HG03460 (cell line): ENCODE measurements around the gene CYP27B1.
"Not testable (repeated sequence)": the region's sequence is repeated elsewhere in the genome, so short reads cannot be mapped to it uniquely, and the experiment has no call there.

Source experiments
- ATAC-seq: cut with Tn5 transposase; IDR thresholded peaks from one replicate; pipeline ENCODE4 v1.9.1; 2021; ENCODE audit not compliant: unreplicated experiment

CYP27B1 gene

GRCh38 chr12:57723630-57723962 is 43.3 kb downstream of the CYP27B1 start:
- no peak for ATAC-seq

- ATAC-seq, result no peak
Observed at GRCh38 chr12:57722716-57723629, 43.9 kb downstream of the CYP27B1 start.

- not testable (repeated sequence) for ATAC-seq
Observed at GRCh38 chr12:57721846-57722608, 44.9 kb downstream of the CYP27B1 start.

- ATAC-seq, result no peak
Observed at GRCh38 chr12:57720606-57721595, 46.0 kb downstream of the CYP27B1 start.

GRCh38 chr12:57719777-57720605 is 46.9 kb downstream of the CYP27B1 start:
- ATAC-seq, result no peak

GRCh38 chr12:57718641-57719528 is 48.0 kb downstream of the CYP27B1 start:
- ATAC-seq, result no peak

GRCh38 chr12:57717846-57718640 is 48.8 kb downstream of the CYP27B1 start:
- ATAC-seq, result no peak

- no peak for ATAC-seq
Observed at GRCh38 chr12:57717131-57717530, 49.7 kb downstream of the CYP27B1 start.

GRCh38 chr12:57716305-57716704 is 50.6 kb downstream of the CYP27B1 start:
- ATAC-seq, result no peak

- no peak for ATAC-seq
Observed at GRCh38 chr12:57715786-57716185, 51.1 kb downstream of the CYP27B1 start.

- not testable (repeated sequence) for ATAC-seq
Observed at GRCh38 chr12:57715036-57715748, 51.7 kb downstream of the CYP27B1 start.

- ATAC-seq, result no peak
Observed at GRCh38 chr12:57713209-57713608, 53.7 kb downstream of the CYP27B1 start.

- no peak for ATAC-seq
Observed at GRCh38 chr12:57712701-57713100, 54.2 kb downstream of the CYP27B1 start.
